Body of pancreas (tissue), 4 donors: ENCODE results near the gene STXBP3. TPM values are rescaled to one million over a fixed set of nuclear protein-coding genes. Genes with fewer than 3 reads are reported as not detected.

Experiments used
- ATAC-seq: fragments of 150-250 bp; one replicate; pipeline ENCODE4 v1.9.1; 2016
- DNase-seq, 4 donors: peaks; one replicate each; pipeline ENCODE4 v3.0.0-alpha.2; 2019
- H3K27ac ChIP-seq, 4 donors: fragments of 200-600 bp; sonication (generic); 1 replicate in 3 of 4; 2 replicates in 1 of 4; pipeline versions ENCODE4 v1.5.1 to v1.6.1; 2016 to 2019; ENCODE audit warnings: mild to moderate bottlenecking in 1 of 4, mixed read lengths in 1 of 4, moderate library complexity in 1 of 4
- H3K27me3 ChIP-seq, 2 donors: fragments of 200-600 bp; sonication (generic); one replicate each; pipeline ENCODE4 v1.6.0; 2016; ENCODE audit warnings: mild to moderate bottlenecking in 1 of 2
- H3K36me3 ChIP-seq, 2 donors: fragments of 200-600 bp; sonication (generic); replicated peaks in 1 of 2; 2 replicates each; pipeline ENCODE4 v1.5.1; 2016; ENCODE audit warnings: low read depth in 2 of 2; ENCODE audit not compliant: insufficient read depth in 1 of 2
- H3K4me1 ChIP-seq: fragments of 200-600 bp; sonication (generic); one replicate; pipeline ENCODE4 v1.6.0; 2016
- H3K4me3 ChIP-seq, 2 donors: fragments of 200-600 bp; sonication (generic); 1 replicate in 1 of 2; 2 replicates in 1 of 2; pipeline ENCODE4 v1.5.1; 2016 to 2019
- H3K9me3 ChIP-seq, 3 donors: fragments of 200-600 bp; sonication (generic); 1 replicate in 2 of 3; 2 replicates in 1 of 3; pipeline ENCODE4 v1.5.1; 2016
- POLR2A ChIP-seq, 3 donors: fragments of 450-650 bp; IDR thresholded peaks; one replicate each; pipeline ENCODE4 v1.6.1; 2016; ENCODE audit warnings: antibody characterized with exemption in 3 of 3, mild to moderate bottlenecking in 2 of 3
- WGBS, 2 donors: methylation state at CpG; one replicate each; pipeline ENCODE4 v1.1.5; 2017; 5-methylcytosine and 5-hydroxymethylcytosine counted together
- intact Hi-C: fragments of 100-400 bp; cut with DNase I; formaldehyde crosslinking; loops from one replicate; pipeline ENCODE4 v1.15.1; 2023
- total RNA-seq, 2 donors: library from RNA; depleted of rRNA; stranded (reverse); fragments of >200 nt; gene quantifications; one replicate each; pipeline ENCODE4 v1.1.0, GENCODE V29; 2016
- TF ChIP-seq, protein P1 (sequence below), 7 experiments: fragments of 450-650 bp in 4 of 7; fragments of 200-600 bp in 3 of 7; sonication (generic) in 3 of 7; IDR thresholded peaks; one replicate each; pipeline ENCODE4 v1.5.1; 2016 to 2019; ENCODE audit warnings: antibody characterized with exemption in 7 of 7

The STXBP3 gene
- total RNA-seq, 2 donors from 2014 or later = 39.6 to 83.0 TPM

GRCh38 chr1:108841703-108842102 is 95.2 kb downstream of the STXBP3 start:
- Histone ChIP-seq H3K4me3 (no peak overlapping the region), H3K36me3 (no peaks in the 10 kb centered on the region), H3K4me1 (no peaks in the 10 kb centered on the region), H3K27ac (no peak overlapping the region), H3K27me3 (no peaks in the 10 kb centered on the region), H3K9me3 (no peaks in the 10 kb centered on the region)
- intact Hi-C loops = no loop called here
- ATAC-seq (no peak), DNase-seq (no peak)
- 25 to 68% methylated on average over 1 of the region's 1 CpG for WGBS, 2 donors
- no peak for TF ChIP-seq POLR2A (IDR thresholded peaks at IDR 0.05)
- TF ChIP-seq, protein P1, sequence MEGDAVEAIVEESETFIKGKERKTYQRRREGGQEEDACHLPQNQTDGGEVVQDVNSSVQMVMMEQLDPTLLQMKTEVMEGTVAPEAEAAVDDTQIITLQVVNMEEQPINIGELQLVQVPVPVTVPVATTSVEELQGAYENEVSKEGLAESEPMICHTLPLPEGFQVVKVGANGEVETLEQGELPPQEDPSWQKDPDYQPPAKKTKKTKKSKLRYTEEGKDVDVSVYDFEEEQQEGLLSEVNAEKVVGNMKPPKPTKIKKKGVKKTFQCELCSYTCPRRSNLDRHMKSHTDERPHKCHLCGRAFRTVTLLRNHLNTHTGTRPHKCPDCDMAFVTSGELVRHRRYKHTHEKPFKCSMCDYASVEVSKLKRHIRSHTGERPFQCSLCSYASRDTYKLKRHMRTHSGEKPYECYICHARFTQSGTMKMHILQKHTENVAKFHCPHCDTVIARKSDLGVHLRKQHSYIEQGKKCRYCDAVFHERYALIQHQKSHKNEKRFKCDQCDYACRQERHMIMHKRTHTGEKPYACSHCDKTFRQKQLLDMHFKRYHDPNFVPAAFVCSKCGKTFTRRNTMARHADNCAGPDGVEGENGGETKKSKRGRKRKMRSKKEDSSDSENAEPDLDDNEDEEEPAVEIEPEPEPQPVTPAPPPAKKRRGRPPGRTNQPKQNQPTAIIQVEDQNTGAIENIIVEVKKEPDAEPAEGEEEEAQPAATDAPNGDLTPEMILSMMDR (IDR thresholded peaks at IDR 0.05) = no peak

- Histone ChIP-seq H3K36me3 (no peaks in the 10 kb centered on the region), H3K4me3 (no peak overlapping the region), H3K4me1 (no peaks in the 10 kb centered on the region), H3K27ac (no peak overlapping the region), H3K9me3 (no peaks in the 10 kb centered on the region), H3K27me3 (no peaks in the 10 kb centered on the region)
- ATAC-seq (no peak), DNase-seq (no peak)
- 28 to 42% methylated on average over 3 of the region's 3 CpGs for WGBS, 2 donors
- intact Hi-C loops = no loop called here
- TF ChIP-seq, protein P1 (IDR thresholded peaks at IDR 0.05) = no peak
- no peak for TF ChIP-seq POLR2A (IDR thresholded peaks at IDR 0.05)
These were observed 96.2 kb downstream of the STXBP3 start for GRCh38 chr1:108842525-108843181.

GRCh38 chr1:108843390-108844137 is 97.1 kb downstream of the STXBP3 start:
- intact Hi-C loops = no loop called here

DNA sequence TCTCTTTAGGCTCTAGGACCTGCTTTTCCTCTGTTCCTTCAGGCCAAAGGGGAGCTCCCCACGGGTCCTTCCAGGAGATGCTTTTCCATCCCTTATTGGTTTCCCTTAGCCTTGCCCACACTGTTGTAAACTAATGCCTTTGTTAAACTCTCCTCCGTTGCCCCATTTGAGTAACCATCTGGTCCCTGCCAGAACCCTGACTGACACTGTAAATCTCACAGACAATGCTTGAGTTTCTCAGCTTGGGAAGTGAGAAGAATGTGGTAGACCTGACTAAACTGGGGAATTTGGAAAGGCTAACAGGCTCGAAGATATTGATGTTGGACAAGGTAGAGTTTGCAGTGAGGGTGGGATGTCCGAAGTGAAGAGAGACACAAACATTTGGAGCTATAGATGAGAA is 99.0 kb downstream of the STXBP3 start:
- Histone ChIP-seq H3K27me3 (no peaks in the 10 kb centered on the region), H3K36me3 (no peaks in the 10 kb centered on the region), H3K4me3 (no peak overlapping the region), H3K27ac (no peak overlapping the region), H3K4me1 (no peaks in the 10 kb centered on the region), H3K9me3 (no peaks in the 10 kb centered on the region)
- no peak for TF ChIP-seq POLR2A (IDR thresholded peaks at IDR 0.05)
- TF ChIP-seq, protein P1 (IDR thresholded peaks at IDR 0.05) = no peak
- no peak for ATAC-seq
- 58 to 69% methylated on average over 4 of the region's 4 CpGs for WGBS, 2 donors
- DNase-seq = no peak
- intact Hi-C loops = no loop called here

More at GRCh38 chr1:108843390-108844137, 97.1 kb downstream of the STXBP3 start:
- H3K4me3 ChIP-seq = no peak overlapping the region
- no peak overlapping the region for H3K27ac ChIP-seq
- H3K36me3 ChIP-seq = no peaks in the 10 kb centered on the region
- H3K4me1 ChIP-seq = no peaks in the 10 kb centered on the region
- H3K27me3 ChIP-seq = no peaks in the 10 kb centered on the region
- no peak for TF ChIP-seq POLR2A (IDR thresholded peaks at IDR 0.05)
- TF ChIP-seq, protein P1 (IDR thresholded peaks at IDR 0.05) = no peak
- WGBS, 2 donors = 73 to 80% methylated on average over 3 of the region's 3 CpGs
- no peaks in the 10 kb centered on the region for H3K9me3 ChIP-seq
- DNase-seq (no peak), ATAC-seq (no peak)
